SKM-1 treated with dmso at 0.1 percent for 144 hours (cell line): Measurements from ENCODE around the gene ADGRF4.

Experiments
- DNase-seq: peaks from one replicate; lab custom pipeline; 2025; ENCODE audit not compliant: unreplicated experiment; lab: John Stamatoyannopoulos, UW

ADGRF4 gene, protein sequence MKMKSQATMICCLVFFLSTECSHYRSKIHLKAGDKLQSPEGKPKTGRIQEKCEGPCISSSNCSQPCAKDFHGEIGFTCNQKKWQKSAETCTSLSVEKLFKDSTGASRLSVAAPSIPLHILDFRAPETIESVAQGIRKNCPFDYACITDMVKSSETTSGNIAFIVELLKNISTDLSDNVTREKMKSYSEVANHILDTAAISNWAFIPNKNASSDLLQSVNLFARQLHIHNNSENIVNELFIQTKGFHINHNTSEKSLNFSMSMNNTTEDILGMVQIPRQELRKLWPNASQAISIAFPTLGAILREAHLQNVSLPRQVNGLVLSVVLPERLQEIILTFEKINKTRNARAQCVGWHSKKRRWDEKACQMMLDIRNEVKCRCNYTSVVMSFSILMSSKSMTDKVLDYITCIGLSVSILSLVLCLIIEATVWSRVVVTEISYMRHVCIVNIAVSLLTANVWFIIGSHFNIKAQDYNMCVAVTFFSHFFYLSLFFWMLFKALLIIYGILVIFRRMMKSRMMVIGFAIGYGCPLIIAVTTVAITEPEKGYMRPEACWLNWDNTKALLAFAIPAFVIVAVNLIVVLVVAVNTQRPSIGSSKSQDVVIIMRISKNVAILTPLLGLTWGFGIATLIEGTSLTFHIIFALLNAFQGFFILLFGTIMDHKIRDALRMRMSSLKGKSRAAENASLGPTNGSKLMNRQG

DNA sequence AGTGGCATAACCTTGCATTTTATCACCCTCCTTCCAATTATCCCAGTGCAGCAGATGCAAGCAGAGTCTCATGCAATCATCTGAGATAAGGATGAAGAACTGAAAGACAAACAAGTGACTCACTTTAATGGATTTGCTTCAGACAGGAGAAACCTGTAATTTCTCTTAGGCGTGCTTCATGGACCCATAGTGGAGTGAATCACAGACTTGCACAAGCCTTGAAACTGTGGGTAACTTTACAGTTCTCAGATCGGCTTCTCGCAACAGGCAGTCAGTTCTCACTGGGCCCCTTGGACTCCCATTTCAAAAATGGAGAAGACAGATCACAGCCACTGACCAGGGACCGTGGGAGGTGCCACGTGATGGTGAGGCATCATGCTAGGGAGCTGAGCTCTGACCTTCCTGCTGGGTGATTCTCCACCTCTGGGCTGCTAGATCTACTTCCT, at the start of gene ADGRF4:
Gene ADGRF4, plus strand, starts transcription at position 239 of the 446 bp plus-strand sequence. CDS start 8,666 bp downstream, outside the sequence.
- no peak for DNase-seq

DNA sequence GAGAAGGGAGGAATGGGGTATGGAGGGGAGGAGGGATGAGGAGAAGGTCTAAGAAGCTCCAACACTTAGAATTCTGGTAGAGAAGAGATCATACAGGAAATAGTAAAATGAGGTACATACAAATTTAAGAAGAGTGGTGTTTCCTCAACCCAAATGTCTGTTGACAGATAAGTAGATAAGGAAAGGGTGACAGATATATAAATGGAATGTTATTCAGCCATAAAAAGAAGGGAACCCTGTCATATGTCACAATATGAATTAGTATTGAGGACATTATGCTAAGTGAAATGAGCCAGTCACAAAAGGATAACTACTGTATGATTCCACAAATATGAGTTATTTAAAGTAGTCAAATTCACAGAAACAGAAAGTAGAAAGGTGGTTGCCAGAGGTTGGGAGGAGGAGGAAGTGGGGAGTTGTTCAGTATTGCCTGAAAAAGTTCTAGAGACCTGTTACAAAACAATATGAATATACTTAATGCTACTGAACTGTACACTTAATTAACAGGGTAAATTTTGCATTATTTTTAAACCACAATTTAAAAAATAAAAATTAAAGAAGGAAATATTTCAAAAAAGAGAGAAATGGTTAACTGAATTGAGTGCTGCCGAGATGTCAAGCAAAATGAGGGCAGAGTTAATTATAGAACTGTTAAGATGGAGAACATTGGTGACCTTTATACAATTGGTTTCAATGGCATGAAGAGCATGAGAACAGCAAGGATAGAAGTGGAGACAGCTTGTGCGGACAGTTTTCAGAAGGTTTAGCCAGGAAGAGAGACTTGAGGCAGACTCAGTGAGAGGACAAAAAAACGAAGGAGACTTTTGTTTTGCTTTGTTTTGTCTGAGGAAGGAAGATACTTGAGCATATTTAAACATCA, 47.6 kb upstream of the ADGRF4 start:
- no peak for DNase-seq

DNA sequence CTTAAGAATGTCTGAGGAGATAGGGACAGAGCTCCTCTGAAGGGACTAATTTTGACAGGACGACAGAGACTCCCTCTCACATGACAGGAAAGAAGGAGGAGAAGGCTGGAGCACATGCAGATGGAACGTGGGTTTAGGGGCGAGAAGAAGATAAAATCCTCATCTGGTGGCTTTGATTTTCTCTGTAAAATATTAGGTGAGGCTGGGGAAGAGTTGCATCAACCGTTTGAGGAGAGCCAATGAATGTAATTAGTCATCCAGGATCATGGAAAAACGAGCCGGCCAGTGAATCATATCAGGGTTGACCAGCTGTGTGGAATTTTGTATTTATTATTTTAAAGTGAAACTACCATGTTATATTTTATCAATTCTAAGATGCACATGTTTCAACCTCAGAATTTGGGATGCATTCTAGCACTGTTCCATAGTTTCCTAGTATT, 46.9 kb upstream of the ADGRF4 start:
- DNase-seq, result no peak

DNA sequence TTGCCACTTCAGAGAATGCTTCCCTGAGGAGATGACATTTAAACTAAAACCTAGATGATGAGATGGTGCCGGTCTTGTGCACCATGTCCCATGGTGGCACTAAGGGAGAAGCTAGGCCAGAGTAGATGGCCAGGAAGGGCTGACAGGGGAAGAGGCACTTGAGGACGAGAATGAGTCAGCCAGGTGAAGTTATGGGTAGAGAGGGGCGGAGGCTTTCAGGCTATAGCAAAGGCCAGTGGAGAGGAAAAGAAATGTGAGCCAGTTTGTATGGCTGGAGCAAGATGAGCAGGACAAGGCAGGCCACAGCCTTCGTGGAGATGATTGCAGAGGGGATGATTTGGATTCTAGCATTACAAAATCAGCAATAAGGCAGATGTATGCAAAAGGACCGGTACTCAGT, 44.7 kb upstream of the ADGRF4 start:
- DNase-seq, result no peak

DNA sequence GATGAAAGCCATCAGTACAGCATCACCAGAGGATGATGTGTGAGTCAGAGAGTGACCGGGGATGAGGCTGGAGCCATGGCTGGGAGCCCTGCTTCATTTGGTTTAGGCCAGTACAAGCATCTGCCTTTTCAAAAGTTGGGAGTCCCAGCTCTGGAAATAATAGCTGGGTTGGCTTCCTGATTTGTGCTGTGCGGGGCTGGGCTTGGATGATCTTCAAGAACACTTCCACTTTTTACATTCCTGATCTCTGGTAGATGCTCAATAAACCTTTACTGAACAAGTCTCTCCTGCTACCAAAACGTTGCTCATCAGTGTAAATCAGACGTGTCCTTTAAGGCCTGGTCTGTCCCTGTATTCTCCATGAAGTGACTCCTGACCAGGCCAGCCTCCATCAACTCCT, 44.1 kb upstream of the ADGRF4 start:
- no peak for DNase-seq

DNA sequence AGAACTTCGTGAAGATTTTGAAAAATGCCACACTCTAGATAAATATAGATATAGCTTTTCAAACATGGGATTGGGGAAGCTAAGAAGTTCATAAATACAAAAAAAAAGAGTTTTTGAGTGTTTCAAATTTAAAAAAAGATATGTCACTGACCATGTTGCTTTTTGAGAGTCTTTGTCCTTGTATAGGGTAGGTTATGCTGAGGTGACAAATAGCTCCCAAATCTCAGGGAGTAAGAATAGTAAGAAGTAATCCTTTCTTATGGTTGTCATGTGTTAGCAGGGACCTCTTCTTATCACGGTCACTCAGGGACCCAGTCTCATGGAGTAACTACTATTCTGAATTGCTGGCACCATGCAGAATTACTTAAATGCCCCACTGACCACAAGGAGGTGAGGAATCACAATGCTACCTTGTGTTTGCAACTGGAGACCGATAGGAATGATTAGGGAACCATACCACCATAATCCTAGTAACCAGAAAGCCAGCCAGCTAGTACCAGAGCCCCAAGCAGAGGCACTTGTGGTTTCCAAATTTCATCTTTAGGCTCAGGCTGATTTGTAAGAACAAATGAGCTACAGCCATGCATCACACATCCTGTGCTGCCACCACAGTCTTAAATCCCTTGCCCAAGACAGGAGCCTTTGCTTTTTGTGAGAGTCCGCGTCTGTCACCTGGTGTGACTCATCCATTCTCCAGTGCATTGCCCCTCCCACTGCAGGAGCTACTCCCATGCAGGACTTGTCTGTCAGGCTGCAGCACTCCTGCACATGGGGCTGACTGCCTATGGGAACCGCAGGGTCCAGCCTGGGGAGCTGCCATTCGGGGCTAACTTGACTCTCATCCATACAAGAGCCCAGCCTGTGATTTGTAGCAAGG, 42.4 kb upstream of the ADGRF4 start:
- no peak for DNase-seq

DNA sequence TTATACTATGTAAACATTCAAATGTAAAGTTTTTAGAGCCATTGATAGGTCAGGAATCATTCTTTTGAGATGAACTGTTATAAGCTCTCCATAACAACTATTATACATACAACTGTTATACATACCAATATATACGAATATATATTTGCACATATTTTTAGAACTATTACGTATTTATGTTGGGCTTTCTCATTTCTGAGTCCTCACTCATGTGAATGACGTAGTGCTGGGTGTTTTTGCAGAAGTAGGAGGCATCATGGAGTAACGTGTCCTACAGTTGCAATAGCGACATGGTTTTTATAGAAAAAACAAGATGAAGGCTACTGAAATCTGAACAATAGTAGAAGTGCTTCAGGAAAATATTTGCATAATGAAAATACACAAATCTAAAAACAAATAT, 36.4 kb upstream of the ADGRF4 start:
- DNase-seq, result no peak

DNA sequence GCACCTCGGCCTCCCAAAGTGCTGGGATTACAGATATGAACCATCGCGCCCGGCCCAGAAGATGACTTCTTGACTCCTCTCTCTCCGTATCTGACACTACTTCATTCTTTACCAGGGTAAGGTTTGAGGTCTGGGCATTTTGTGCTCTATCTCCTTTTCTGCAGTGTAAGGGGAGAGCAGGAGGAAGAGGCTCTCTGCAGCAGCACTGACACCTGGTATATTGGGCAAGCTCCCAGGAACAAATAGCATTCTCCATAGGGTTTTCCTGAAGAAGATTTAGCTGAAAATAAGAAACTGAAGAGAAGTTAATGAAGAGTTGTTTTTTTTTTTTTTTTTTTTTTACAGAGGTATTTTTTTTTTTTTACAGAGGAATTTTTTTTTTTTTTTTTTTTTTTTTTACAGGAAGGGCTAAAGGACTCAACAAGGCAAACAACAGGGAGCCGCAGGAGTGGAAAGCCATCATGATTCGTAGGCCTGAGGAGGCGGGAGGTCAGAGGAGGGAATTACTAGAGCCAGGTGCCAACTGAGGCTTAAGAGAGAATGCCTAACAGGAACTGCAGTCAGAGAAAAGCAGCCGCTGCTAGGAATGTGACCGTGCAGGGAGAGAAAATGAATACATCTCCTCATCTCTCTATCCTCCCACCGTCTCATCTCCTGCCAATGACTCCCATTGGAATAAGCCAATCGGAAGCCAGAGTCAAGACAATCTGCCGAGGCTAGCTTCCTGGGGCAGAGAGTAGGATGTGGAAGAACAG, 34.7 kb upstream of the ADGRF4 start:
- no peak for DNase-seq

DNA sequence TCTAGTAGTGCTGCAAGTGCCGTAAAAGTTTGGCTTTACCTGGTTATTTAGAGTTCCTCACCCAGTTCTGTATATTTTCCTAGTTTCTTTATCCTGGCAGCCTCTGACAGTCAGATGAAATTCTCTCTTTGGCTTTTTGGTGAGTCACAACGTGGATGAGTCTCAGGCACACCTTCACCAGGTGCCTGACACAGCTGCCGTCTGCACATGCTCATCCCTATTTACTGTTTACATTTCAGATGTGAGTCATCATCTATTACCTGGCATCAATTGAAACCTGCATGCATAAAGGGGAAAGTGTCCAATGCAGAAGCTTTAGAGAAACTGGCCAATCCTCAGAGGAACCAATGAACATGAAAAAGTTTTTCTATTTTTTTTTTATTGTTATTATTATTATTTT, 33.3 kb upstream of the ADGRF4 start:
- DNase-seq, result no peak

DNA sequence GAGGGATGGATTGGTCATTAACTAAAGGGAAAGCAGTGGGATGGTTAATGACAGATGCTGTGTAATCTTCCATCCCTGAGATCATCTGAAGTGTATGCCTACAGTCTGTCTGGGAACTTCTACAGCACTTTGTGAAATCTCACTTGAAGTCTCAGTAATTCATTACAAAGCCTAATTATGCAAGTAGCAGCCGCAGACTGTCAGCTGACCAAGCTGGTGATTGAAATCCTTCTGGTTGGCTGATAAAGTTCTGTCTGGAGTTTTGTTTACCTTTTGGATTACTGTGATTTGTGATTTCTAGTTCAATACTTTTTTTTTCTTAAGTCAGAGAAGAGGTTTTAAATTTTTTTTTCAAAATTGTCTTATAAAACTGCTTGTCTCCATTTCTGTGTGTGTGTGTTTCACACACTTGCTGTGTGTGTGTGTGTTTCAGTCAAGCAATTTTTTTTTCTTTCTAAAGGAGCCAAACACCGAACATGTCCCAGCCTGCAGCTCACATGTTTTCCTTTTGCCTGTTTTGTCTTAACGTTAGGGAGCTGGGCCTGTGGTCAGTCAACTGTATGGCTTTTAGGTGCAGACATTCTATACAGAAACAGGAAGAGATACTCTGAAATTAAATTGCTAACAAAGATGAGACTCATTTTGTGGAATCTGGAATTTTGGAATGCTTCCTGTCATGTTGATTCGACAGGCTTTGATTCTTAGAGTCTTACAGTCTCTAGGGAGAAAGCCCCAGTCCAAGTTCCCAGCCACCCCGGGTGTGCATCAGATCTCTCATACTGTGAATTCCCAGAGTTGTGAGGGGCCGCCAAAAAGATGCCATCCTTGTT, 28.5 kb upstream of the ADGRF4 start:
- DNase-seq, result no peak

DNA sequence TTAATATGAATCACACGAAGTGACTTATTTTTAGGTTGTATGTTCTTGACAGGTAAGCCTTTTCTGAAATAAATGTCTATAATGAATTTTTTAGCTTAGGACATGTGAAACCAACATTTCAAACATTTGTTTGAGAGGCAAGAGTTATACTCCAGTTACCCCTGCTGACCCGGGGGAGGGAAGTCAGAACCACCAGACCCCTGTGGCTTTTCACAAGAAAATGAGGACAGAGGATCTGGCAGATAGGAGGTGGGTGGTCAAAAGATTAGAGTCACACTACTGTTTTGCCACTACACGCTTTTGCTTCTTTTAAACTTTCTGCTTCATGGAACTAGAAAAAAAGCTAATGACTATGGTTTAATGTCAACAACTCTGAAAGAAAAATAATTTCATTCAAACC, 27.5 kb upstream of the ADGRF4 start:
- DNase-seq, result no peak

DNA sequence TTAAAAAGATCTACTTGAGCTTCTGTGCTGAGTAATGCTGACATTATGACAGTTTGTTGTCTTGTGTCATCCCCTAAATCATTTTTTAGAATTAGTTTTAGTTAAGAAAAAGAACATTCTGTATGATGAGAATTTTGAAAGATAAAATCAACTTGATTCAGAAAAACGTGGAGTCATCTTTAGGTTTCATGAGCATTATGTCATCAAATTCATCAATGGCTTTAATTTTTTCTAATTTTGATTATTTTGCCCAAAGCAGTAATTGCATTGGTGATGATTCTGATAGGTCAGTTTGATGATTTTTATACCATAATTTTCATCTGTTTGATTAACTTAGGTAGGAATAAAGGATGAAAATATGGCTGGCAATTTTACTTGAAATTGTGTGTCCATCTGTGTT, 26.6 kb upstream of the ADGRF4 start:
- DNase-seq, result no peak

DNA sequence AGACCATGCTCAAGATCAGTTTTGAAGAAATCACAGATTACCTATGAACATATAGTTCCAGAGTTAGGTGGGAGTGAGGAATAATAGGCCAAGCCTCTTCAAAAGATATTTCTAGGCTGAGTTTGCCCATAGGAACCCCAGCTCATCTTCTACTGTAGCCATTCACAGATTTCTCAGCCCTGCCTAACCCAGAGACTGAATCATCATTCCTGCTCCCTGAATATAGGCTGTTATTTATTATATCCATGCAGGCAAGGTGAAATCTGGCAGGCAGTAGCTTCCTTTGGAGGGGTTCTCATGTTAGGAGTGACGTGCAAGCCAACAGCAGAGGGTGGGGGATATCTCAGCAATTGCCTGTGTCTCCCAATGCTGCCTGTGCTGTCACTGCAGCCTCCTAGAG, 25.6 kb upstream of the ADGRF4 start:
- DNase-seq, result no peak

DNA sequence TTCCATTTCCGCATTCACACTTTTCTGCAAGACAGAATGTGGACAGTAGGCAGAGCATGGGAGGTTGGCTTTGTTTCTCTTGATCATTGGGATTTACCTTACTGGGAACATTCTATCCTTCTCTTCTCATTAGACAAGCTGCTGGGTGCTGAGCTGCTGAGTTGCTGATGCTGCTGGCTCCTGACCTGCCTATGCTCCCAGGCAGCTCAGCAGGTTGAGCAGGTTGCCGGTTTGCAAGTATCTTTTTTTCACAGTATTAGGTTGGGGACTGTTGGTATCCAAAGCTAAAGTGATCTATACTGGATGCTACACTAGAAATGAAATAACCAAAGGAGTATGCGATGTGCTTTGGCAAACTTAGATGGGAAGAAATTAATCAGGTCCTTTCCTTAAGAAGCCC, 23.7 kb upstream of the ADGRF4 start:
- no peak for DNase-seq

DNA sequence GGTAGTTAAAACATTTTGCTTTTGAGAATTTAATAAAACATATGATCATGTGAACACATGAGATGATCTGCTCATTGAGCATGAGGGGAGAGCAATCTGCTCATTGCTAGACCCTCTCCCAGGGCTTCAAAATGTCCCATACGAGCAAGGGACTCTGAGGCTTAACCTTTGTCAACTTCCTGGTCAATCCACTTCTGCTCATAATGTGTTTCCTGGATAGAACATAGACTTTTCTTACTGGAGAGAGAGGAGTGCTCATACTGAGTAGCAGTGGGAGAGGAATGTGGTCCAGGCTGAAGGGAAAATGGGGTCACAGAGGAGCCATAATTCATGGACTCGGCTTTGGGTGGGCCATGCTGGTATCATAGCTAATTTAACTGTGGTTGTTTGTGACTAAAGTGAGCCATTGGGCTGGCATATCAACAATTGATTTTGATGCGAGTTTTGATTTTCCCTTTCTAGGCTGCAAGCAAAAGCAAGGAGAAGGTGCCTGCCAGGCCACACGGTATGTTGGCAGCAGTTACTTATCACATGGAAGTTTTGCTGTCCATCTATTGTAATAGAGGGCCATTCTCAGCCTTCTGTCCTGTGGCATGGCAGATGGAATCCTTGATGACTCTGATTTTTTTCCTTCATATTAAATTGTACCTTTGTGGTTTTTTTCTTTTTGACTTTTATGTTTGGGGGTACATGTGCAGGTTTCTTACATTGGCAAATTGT, 20.8 kb upstream of the ADGRF4 start:
- DNase-seq, result no peak

DNA sequence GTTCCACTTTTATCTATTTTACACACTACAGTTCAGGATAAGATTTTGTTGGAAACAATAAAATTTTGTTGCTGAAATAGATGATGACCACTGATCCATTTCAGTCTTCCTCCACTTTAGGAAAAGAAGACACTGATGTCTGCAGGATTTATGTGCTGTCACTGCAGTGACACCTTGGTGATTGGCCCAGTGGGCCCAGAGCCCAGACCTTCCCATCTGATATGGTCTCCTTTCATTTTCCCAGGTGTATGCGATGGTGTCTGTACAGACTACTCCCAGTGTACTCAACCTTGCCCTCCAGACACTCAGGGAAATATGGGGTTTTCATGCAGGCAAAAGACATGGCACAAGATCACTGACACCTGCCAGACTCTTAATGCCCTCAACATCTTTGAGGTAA, 19.6 kb upstream of the ADGRF4 start:
- no peak for DNase-seq

DNA sequence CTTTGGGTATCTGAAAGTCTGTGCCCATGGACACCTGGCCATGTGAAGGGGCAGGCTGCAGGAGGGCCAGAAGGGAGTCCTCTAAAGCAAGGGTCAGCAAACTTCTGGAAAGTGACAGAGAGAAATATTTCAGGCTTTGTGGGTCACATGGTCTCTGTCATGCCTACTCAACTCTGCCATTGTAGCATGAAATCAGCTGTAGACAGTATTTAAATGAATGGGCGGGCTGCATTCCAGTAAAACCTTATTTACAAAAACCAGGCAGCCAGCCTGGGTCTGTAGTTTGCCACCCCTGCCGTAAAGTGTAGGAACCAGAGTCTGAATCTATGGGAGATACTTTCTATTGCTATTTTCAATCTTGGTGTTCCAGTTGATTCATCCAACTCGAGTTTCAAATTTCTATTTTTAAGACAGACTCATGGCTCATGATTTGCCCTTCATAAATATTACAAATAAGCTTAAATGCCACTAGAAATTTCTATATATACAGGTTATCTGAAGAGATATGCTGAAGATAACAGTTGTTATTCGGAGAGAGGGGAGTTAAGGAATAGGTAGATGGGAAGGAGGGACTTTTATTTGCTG, 19.0 kb upstream of the ADGRF4 start:
- no peak for DNase-seq

DNA sequence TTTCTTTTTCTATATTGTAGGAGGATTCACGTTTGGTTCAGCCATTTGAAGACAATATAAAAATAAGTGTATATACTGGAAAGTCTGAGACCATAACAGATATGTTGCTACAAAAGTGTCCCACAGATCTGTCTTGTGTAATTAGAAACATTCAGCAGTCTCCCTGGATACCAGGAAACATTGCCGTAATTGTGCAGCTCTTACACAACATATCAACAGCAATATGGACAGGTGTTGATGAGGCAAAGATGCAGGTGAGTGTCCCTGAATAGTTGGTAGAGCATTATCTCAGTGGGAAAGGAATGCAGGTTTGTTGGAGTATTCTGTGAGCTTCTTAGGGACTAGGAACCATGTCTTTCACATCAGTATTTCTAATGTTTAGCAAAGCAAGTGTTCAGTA, 18.3 kb upstream of the ADGRF4 start:
- DNase-seq, result no peak
